Uterus (tissue), 4 donors: ENCODE measurements around the gene VAMP4. TPM values are rescaled to one million over a fixed set of nuclear protein-coding genes. Genes with fewer than 3 reads are reported as not detected.
A peak's percentile ranks its signal among the peaks of the same experiment; 100 is the strongest.

Source experiments
- DNase-seq, 2 donors: peaks; one replicate each; pipeline ENCODE4 v3.0.0-alpha.2; 2019 to 2020
- H3K27ac ChIP-seq, 2 donors: fragments of 200-600 bp; sonication (generic); 1 replicate in 1 of 2; 2 replicates in 1 of 2; pipeline ENCODE4 v1.5.1; 2016 to 2018
- H3K27me3 ChIP-seq, 2 donors: fragments of 200-600 bp; sonication (generic); one replicate each; pipeline ENCODE4 v1.5.1; 2018 to 2019; ENCODE audit warnings: control low read depth in 1 of 2
- H3K36me3 ChIP-seq, 2 donors: fragments of 200-600 bp; sonication (generic); one replicate each; pipeline ENCODE4 v1.5.1; 2019; ENCODE audit warnings: control low read depth in 1 of 2
- H3K4me1 ChIP-seq, 2 donors: fragments of 200-600 bp; sonication (generic); one replicate each; pipeline ENCODE4 v1.5.1; 2018 to 2019; ENCODE audit warnings: control low read depth in 1 of 2
- H3K4me3 ChIP-seq, 2 donors: fragments of 200-600 bp; sonication (generic); 1 replicate in 1 of 2; 2 replicates in 1 of 2; pipeline ENCODE4 v1.5.1; 2018 to 2019; ENCODE audit warnings: mild to moderate bottlenecking in 1 of 2
- H3K9me3 ChIP-seq, 2 donors: fragments of 200-600 bp; sonication (generic); one replicate each; pipeline ENCODE4 v1.5.1; 2019; ENCODE audit warnings: control low read depth in 1 of 2
- POLR2A ChIP-seq, 2 donors: fragments of 450-650 bp; IDR thresholded peaks; one replicate each; pipeline ENCODE4 v1.6.1; 2016; ENCODE audit warnings: antibody characterized with exemption in 2 of 2, mild to moderate bottlenecking in 1 of 2, moderate library complexity in 1 of 2
- intact Hi-C: fragments of 100-400 bp; cut with DNase I; formaldehyde crosslinking; loops from one replicate; pipeline ENCODE4 v1.15.1; 2023; ENCODE audit warnings: low total_unique reads
- small RNA-seq: library from RNA; depleted of rRNA; stranded (forward); fragments of <200 nt; gene quantifications from one replicate; pipeline ENCODE3, GENCODE V24; 2016
- total RNA-seq, 4 donors: library from RNA; depleted of rRNA in 3 of 4; stranded (reverse); fragments of >200 nt in 3 of 4; gene quantifications; one replicate each; pipeline versions ENCODE4 v1.1.0 to v1.2.4, GENCODE V29; 2014 to 2023
- TF ChIP-seq, protein P1 (sequence below), 4 experiments: fragments of 200-600 bp in 2 of 4; fragments of 450-650 bp in 2 of 4; sonication (generic) in 2 of 4; IDR thresholded peaks; one replicate each; pipeline ENCODE4 v1.5.1; 2016 to 2019; ENCODE audit warnings: antibody characterized with exemption in 4 of 4, mild to moderate bottlenecking in 2 of 4, moderate library complexity in 1 of 4
- donor health status: DM: yes; HTN: yes; CAD: no.

The VAMP4 gene
- total RNA-seq, 4 donors from 2014 or later, result 8.2 to 30.2 (median 19.5) TPM

- Histone ChIP-seq H3K27ac (peak overlapping the region; percentile 87 to 93), H3K4me1 (peaks cover 0 to 9% of the 10 kb centered on the region in 2 donors), H3K27me3 (no peaks in the 10 kb centered on the region), H3K36me3 (no peaks in the 10 kb centered on the region), H3K9me3 (no peaks in the 10 kb centered on the region), H3K4me3 (no peak overlapping the region)
- peak; percentile 46 to 53 for DNase-seq
- TF ChIP-seq, protein P1, sequence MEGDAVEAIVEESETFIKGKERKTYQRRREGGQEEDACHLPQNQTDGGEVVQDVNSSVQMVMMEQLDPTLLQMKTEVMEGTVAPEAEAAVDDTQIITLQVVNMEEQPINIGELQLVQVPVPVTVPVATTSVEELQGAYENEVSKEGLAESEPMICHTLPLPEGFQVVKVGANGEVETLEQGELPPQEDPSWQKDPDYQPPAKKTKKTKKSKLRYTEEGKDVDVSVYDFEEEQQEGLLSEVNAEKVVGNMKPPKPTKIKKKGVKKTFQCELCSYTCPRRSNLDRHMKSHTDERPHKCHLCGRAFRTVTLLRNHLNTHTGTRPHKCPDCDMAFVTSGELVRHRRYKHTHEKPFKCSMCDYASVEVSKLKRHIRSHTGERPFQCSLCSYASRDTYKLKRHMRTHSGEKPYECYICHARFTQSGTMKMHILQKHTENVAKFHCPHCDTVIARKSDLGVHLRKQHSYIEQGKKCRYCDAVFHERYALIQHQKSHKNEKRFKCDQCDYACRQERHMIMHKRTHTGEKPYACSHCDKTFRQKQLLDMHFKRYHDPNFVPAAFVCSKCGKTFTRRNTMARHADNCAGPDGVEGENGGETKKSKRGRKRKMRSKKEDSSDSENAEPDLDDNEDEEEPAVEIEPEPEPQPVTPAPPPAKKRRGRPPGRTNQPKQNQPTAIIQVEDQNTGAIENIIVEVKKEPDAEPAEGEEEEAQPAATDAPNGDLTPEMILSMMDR (IDR thresholded peaks at IDR 0.05), result no peak
- TF ChIP-seq POLR2A (IDR thresholded peaks at IDR 0.05), result no peak
- intact Hi-C loops, result no loop called here
These were observed 87.5 kb downstream of the VAMP4 start for GRCh38 chr1:171654201-171654941.

- intact Hi-C loops, result no loop called here
- no peak overlapping the region for H3K4me3 ChIP-seq
- peaks cover 0 to 9% of the 10 kb centered on the region in 2 donors for H3K4me1 ChIP-seq
These were observed 88.1 kb downstream of the VAMP4 start for GRCh38 chr1:171653796-171654195.

DNA sequence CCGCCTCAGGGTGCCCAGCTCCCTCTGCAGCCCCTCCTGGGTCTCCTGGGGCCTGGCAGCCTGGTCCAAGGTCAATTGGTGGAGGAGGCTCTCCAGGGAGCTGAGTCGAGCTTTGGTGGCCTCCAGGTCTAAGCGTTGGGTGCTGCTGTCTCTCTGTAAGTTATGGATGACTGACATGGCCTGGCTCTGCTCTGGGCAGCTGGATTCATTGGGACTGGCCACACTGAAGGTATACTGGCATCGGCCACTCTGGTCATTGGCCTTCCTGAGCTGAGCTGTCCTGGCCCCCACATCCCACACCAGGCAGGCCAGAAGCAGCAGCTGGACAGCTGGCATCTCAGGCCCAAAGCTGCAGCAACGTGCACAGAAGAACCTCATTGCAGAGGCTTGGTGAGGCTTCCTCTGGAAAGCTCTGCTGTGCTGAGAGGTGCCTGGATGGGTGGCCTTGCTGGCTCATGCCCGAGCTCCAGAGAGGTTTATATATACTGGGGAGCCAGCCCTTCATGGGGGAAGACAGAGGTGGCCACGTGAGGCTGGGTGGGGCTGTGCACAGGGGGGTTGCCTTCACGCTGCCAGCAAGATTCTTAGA is 89.5 kb downstream of the VAMP4 start, which contains the start of gene MYOC:
Gene MYOC (minus strand): TSS at position 455 of the 589 bp plus-strand sequence. CDS start 77 bp downstream, at position 378.
- H3K4me1 ChIP-seq, result peaks cover 0 to 9% of the 10 kb centered on the region in 2 donors
- H3K27me3 ChIP-seq, result no peaks in the 10 kb centered on the region
- H3K9me3 ChIP-seq, result no peaks in the 10 kb centered on the region
- no peak within 1 kb of the TSS for H3K4me3 ChIP-seq
- H3K36me3 ChIP-seq, result no peaks in the 10 kb centered on the region
- H3K27ac ChIP-seq, result peak within 1 kb of the TSS; percentile 87 to 93
- no peak for DNase-seq
- intact Hi-C loops, result no loop called here
- TF ChIP-seq POLR2A (IDR thresholded peaks at IDR 0.05), result no peak
- TF ChIP-seq, protein P1 (IDR thresholded peaks at IDR 0.05), result no peak

More at GRCh38 chr1:171653796-171654195, 88.1 kb downstream of the VAMP4 start:
- no peaks in the 10 kb centered on the region for H3K27me3 ChIP-seq
- H3K36me3 ChIP-seq, result no peaks in the 10 kb centered on the region
- H3K9me3 ChIP-seq, result no peaks in the 10 kb centered on the region
- TF ChIP-seq POLR2A (IDR thresholded peaks at IDR 0.05), result no peak
- peak overlapping the region; percentile 87 to 93 for H3K27ac ChIP-seq
- DNase-seq, result no peak

Small RNA genes within 50 kb of the gene (small RNA-seq; reads per million reads assigned to genes)
- gene RF00601, result not detected

Other genes starting within 250 kb of the VAMP4 start
- gene MYOCOS, start 119.8 kb downstream of the VAMP4 start, total RNA-seq, result under 1 TPM in 1 of 4 donors, not detected in 3; 0.83 TPM
- gene MYOC, start 89.4 kb downstream of the VAMP4 start, total RNA-seq, result 10 to 100 TPM in 3 of 4 donors, 1 to 10 TPM in 1; 5.6 to 38.2 (median 13.2) TPM
- 10 to 100 TPM in 2 of 4 donors, 1 to 10 TPM in 2; 6.7 to 23.0 (median 12.3) TPM for gene METTL13, start 39.6 kb upstream of the VAMP4 start, total RNA-seq
- 10 to 100 TPM in 3 of 4 donors, 1 to 10 TPM in 1; 4.7 to 49.2 (median 14.6) TPM for gene DNM3, start 99.4 kb upstream of the VAMP4 start, total RNA-seq